ENCODE results near the gene FRY.
A peak's percentile ranks its signal among the peaks of the same experiment; 100 is the strongest.

FRY gene

DNA sequence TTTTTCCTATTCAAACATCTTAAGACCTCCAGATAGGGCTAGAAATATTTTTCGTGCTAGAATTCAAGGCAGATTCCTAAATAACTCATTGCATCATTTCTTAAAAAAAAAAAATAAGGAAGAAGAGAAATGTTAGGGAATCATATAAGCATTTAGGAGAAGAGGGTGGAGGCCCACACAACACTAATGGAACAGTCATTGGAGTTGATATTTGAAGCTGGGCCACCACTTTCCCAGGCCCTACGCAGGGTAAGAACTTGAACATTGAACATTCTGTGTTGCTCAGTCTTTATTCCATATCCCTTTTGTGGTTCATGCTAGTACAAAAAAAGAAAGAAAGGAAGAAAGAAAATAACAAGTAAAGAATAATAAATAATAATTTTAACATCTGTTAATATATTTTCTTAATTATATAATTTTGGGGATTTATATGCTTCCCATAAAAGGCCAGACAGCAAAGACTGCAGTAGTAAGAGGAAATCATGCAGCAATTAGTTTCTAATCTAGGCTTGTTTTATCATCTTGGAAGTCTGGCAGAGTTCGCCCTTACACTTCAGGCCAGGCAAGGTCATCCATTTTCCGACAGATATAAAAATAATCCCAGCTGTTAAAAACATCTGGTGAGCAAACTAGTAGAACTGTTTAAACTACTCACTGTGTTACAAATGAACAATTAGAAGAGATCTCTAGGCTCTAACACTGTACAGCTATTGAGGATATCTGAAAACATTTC, 127.7 kb downstream of the FRY start:
- TF ChIP-seq, protein P1, sequence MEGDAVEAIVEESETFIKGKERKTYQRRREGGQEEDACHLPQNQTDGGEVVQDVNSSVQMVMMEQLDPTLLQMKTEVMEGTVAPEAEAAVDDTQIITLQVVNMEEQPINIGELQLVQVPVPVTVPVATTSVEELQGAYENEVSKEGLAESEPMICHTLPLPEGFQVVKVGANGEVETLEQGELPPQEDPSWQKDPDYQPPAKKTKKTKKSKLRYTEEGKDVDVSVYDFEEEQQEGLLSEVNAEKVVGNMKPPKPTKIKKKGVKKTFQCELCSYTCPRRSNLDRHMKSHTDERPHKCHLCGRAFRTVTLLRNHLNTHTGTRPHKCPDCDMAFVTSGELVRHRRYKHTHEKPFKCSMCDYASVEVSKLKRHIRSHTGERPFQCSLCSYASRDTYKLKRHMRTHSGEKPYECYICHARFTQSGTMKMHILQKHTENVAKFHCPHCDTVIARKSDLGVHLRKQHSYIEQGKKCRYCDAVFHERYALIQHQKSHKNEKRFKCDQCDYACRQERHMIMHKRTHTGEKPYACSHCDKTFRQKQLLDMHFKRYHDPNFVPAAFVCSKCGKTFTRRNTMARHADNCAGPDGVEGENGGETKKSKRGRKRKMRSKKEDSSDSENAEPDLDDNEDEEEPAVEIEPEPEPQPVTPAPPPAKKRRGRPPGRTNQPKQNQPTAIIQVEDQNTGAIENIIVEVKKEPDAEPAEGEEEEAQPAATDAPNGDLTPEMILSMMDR (IDR thresholded peaks at IDR 0.05; ENCODE audit: low read depth, low read length), result no peak
- no peak for DNase-seq
- Histone ChIP-seq H3K36me3 (peaks cover 10% of the 10 kb centered on the region), H3K9me3 (ENCODE audit: severe bottlenecking) (no peaks in the 10 kb centered on the region), H3K27ac (no peak overlapping the region), H3K27me3 (ENCODE audit: insufficient read depth, low read depth, severe bottlenecking) (no peaks in the 10 kb centered on the region), H3K4me3 (ENCODE audit: low read depth, low read length) (no peak overlapping the region)

DNA sequence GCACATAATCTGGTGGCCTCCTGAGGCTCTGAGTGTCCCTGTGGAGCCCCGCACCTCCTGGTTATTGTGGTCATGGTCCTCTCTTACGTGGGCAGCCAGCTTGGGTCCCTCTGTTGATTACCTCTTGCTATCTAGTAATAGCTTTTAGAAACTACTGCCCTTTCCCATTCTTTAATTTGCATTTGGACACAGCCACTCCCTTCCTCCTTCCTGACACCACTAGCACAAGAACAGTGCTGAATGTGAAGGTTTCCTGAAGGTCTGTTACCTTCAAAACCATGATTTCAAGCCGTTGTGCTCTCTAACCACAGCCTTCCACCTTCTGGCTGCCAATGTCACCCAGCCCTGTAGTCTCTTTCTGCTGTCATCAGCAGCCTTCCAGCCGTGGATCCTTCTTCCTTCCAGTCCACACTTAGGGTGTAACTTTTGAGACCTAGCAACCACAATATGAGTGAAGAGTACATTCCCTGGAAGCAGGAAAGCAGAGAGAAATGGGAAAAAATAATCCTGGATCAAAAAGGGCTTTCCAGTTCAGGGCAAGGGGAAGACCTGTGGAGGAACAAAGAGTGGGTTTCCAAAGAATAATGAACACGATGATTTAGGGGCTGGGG, 130.9 kb downstream of the FRY start:
- no peak overlapping the region for H3K27ac ChIP-seq
- H3K36me3 ChIP-seq, result peaks cover 17% of the 10 kb centered on the region
- H3K4me3 ChIP-seq (ENCODE audit: low read depth, low read length), result no peak overlapping the region
- peaks cover 4% of the 10 kb centered on the region for H3K9me3 ChIP-seq (ENCODE audit: severe bottlenecking)
- DNase-seq, result no peak
- TF ChIP-seq, protein P1 (IDR thresholded peaks at IDR 0.05; ENCODE audit: low read depth, low read length), result no peak
- no peaks in the 10 kb centered on the region for H3K27me3 ChIP-seq (ENCODE audit: insufficient read depth, low read depth, severe bottlenecking)

DNA sequence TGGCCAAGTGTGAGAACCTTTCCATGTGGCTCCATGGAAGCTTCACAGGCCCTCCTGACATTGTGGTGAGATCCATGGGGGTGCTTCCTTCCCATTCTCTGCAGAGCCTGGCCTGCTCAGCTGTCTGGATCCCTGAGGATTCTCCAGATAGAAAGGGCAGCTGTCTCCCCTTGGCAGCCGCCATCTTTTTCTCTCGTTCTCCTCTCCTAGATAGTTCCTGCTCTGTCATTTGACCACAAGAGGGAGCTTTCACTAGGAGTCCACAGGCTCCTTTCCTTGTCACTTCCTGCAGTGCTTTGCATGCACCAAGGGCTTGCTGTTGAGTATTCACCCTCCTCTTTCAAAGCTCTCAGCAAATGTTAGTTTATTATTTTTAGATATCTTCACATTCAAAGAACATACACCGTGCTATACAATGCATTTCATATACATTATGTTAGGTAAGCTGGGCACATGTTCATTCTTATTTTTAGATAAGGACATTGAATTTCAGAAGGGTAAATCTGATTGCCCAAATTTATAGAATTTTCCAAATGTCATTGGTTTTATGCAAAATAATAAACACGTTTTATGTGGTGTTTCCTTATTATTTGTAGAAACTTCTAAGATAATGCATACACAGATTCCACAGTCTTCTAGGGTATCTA, 133.2 kb downstream of the FRY start:
- TF ChIP-seq, protein P1 (IDR thresholded peaks at IDR 0.05; ENCODE audit: low read depth, low read length), result peak; percentile 77
- DNase-seq, result peak; percentile 70
- H3K27ac ChIP-seq, result peak overlapping the region; percentile 42
- no peaks in the 10 kb centered on the region for H3K27me3 ChIP-seq (ENCODE audit: insufficient read depth, low read depth, severe bottlenecking)
- H3K9me3 ChIP-seq (ENCODE audit: severe bottlenecking), result peaks cover 4% of the 10 kb centered on the region
- H3K4me3 ChIP-seq (ENCODE audit: low read depth, low read length), result no peak overlapping the region
- H3K36me3 ChIP-seq, result peaks cover 17% of the 10 kb centered on the region

DNA sequence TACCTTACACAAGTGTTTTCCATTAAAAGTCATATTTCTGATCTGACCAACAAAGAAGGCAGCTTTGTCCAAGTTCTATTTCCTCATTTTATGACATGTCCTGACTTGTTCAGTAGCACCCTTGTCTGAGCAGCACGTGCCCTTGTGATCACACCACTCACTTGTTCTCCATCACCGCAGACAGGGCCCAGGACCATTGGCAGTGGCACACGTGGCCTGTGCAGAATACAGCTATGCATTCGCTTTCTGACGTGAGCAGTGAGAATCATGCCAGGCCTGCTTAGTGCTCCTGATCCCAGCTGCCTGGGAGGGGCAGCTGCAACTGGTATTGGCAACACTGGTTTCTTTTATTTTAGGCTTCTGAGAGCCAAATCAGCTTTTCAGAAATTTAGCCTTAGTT, 134.2 kb downstream of the FRY start:
- TF ChIP-seq, protein P1 (IDR thresholded peaks at IDR 0.05; ENCODE audit: low read depth, low read length), result no peak
- DNase-seq, result no peak

DNA sequence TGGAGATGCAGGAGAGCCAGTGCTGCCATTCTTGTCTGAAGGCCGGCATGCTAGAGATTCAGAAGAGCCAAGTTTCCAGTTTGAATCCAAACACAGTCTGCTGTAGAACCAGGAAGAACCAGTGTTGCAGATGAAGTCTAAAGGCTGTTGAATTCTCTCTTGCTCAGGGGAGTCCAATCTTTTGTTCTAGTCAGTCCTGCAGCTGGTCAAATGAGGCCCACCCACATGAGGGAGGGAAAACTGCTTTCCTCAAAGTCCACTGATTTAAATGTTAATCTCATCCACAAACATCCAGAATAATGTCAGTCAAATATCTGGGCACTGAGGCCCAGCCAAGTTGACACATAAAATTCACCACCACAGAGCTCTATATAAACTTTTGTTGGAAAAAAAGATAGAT, 136.6 kb downstream of the FRY start:
- peaks cover 7% of the 10 kb centered on the region for H3K36me3 ChIP-seq
- H3K4me3 ChIP-seq (ENCODE audit: low read depth, low read length), result no peak overlapping the region
- TF ChIP-seq, protein P1 (IDR thresholded peaks at IDR 0.05; ENCODE audit: low read depth, low read length), result no peak
- DNase-seq, result no peak
- no peak overlapping the region for H3K27ac ChIP-seq
- peaks cover 4% of the 10 kb centered on the region for H3K9me3 ChIP-seq (ENCODE audit: severe bottlenecking)
- no peaks in the 10 kb centered on the region for H3K27me3 ChIP-seq (ENCODE audit: insufficient read depth, low read depth, severe bottlenecking)

More for the DNA sequence above, 134.2 kb downstream of the FRY start:
- H3K27ac ChIP-seq, result peak overlapping the region; percentile 28
- H3K36me3 ChIP-seq, result peaks cover 17% of the 10 kb centered on the region
- no peak overlapping the region for H3K4me3 ChIP-seq (ENCODE audit: low read depth, low read length)
- H3K9me3 ChIP-seq (ENCODE audit: severe bottlenecking), result peaks cover 4% of the 10 kb centered on the region
- H3K27me3 ChIP-seq (ENCODE audit: insufficient read depth, low read depth, severe bottlenecking), result no peaks in the 10 kb centered on the region

Data from WERI-Rb-1 (cell line).